NCI-H526 (cell line): Measurements from ENCODE around the gene PRIM2.
A peak's percentile ranks its signal among the peaks of the same experiment; 100 is the strongest.
"Not testable (repeated sequence)": the region's sequence is repeated elsewhere in the genome, so short reads cannot be mapped to it uniquely, and the experiment has no call there.

Experiments used
- DNase-seq, 2 experiments: peaks; one replicate each; lab custom pipeline; 2025; lab: John Stamatoyannopoulos, UW

The PRIM2 gene

DNA sequence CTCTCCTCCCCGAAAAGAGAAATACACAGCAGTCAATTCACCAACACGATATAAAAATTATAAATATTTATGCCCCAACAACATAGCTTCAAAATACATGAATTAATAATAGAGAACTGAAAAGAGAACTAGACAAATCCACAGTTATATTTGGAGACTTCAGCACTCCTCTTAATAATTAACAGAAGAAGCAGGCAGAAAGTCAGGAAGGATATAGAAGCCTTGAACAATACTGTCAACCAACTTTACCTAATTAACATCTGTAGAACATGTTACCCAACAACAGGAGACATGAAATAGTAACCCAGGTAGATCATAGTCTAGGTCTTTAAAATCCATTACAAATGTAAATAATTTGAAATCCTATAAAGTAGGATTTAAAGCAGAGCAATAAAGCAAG is 293.2 kb downstream of the PRIM2 start:
- not testable (repeated sequence) for DNase-seq

DNA sequence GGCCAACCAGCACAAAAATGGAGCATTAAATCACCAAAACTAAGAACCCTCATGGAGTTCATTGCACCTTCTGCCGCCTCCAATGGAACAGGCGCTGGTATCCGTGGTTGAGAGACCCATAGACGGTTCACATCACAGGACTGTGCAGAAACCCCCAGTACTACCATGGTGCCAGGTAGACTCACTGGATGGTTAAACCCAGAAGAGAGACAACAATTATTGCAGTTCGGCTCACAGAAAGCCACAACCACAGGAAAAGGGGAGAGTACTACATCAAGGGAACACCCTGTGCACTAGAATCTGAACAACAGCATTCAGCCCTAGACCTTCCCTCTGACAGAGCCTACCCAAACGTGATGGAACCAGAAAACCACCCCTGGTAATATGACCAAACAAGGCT is 301.5 kb downstream of the PRIM2 start:
- DNase-seq: not testable (repeated sequence)

DNA sequence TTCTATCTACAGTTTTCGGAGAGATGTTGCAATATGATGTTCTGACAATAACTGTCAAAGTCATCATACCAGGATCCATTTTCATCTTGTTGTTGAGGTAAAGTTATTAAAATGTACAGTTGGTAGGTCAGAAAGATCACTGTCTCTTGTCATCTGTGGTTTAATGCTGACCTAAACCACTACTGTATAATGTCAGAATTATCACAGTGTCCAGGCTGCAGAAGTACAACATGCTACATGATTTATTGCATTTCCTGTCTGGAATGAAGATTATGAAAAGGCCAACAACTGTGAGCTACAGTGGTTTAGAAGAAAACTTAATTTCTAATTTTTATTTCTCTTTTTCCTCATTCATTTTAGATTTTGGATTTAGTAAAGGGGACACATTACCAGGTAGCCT is 314.3 kb downstream of the PRIM2 start:
- DNase-seq: not testable (repeated sequence)

DNA sequence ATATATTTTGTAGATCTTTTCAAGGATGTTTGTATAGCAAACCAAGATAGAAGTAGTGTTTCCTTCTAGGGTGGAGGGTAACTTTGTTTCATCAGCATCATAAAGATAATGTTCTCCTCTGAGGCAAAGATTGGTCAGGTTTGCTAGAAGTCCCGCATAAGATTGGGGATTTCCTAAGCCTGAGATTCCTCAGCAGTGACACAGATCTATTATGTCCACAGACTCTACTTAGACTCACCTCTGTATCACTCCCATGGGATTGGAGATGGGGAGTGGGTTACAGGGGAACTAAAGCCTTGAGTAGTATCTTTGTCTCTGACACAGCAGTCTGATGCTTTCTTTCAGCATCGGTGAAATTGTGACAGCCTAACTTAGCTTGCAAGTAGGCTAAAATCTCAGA is 341.1 kb downstream of the PRIM2 start:
- DNase-seq: not testable (repeated sequence)

DNA sequence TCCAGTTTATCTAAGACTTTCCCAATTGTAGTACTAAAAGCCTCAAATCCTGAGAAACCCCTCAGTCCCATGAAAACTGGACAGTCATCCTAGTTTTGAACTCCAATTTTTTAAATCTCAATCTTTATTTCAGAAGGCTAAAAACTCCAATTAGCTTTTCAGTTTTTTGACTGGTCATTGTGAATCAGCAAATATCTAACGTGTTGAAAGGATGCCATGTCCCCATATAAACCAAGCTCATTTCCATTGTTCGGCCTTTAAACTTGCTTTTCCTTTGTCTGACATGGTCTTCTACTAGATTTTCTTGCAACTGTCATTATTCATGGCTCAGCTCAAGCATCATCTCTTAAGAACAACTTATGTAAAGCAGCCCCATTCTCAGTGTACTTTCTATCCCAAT is 342.4 kb downstream of the PRIM2 start:
- DNase-seq: not testable (repeated sequence)

DNA sequence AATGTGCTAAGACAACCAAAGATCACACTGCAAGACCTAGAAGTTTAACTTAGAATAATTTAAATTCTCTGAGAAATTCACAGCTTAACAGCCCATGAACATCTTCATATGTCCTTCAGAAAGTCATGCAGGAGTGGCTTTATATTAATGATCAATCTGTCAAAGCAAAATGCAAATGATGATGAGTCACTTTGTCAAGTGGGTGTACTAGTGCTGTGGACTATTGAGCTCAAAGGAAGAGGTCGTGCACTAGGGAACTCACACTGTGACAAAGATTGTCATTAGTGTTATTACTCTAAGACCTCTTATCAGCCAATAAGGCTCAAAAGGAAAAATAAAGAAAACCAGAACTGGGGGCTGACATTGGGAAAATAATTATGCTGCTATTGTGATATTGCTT is 343.5 kb downstream of the PRIM2 start:
- not testable (repeated sequence) for DNase-seq

DNA sequence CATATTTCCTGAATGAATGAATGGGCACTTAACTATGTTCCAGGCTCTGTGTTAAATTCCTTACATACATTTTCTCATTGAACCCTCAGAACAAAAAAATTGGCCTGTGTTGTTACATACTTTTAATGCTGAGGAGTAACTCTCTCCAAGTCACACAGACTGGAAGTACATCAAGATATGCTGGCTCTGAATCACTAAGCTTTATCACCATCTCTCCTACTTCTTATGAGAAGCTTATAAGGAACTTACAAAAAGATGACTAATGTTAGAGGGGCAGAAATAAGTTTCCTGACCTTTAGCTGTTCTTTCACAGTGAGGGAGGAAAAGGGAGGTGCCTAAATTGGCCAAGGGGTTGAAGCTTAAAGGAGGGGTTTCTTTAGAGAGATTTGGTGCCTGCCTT is 350.7 kb downstream of the PRIM2 start:
- DNase-seq: not testable (repeated sequence)

DNA sequence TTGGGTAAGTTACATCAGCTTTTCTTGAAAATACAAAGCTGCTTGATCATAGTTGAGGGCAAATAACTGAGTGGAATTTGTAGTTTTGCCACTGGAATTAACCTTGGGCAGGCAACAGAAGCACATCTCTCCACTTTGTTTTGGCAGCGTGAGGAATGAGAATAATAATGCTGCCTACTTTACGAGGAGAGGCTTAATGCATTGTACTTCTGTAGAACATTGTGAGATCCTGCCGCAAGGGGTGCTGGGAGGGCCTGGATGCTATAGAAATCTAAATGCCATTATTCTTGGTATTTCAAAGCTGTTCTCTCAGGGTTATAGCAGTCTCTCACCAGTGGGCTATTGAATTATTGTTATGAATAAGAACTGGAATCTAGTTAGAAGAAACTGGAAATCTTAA is 353.8 kb downstream of the PRIM2 start:
- not testable (repeated sequence) for DNase-seq

DNA sequence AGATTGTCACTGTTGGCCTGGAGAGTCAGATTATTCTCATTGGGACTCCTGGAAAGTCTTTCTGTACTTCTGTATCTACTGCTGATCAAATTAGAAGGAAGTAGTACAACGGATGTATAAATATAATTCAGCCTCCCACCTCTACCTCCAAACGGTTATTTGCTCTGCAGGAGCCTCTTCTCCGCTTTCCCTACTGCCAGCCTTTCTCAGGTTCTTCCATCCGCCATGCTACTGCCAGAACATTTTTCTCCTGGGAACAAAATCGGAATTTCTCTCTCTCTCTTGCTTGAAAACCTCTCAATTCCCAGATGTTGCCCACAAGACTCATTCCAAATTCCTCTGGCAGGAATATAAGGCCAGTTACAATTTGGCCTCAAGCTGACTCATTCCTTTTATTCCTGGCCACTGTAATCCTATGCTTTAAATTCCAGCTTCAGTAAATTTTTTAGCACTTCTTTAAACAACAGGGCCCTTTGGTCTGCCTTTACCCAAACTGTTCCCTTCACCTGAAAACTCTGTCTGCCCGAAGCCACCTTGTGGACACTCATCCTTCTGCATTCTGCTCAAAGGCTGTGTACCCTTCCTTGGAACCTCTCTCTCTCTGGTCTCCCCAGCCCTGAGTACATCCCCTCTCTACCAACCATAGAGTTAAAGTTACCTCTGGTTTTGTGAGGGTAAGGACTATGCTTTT is 354.7 kb downstream of the PRIM2 start:
- DNase-seq: peak in 1 of 2 experiments; percentile 14

DNA sequence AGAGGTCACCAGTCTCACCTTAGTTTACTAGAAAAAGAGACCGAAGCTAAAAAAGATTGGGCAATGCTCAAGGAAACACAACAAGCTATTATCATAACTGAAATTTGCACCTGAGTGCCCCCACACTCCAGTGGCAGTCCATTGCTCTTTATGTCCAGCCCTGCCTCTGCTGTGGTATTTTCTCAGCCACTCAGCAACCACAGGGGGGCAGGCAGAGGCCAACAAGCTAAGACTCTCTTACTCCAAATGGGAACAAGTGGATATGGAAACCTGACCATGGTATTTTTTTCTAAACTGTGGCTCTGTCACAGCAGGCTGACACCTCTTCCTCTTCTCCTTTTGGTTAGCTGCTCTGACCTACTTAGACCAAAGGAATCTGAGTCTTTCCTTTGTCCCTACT is 355.9 kb downstream of the PRIM2 start:
- DNase-seq: peak in 1 of 2 experiments; percentile 44

DNA sequence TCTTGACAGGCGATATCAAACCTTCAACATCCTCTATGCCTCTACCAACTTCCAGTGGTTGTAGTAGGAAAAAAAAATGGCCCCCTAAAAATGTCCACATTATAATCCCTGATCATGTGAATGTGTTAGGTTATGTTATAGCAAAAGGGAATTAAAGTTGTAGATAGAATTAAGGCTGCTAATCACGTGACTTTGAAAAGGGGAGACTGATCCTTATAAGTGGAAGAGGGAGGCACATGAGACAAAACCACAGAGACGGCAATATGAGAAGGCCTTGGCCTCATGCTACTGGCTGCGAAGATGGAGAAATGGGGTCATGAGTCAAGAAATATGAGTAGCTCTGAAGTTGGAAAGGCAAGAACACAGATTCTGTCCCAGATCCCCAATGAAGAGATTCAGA is 358.0 kb downstream of the PRIM2 start:
- DNase-seq: not testable (repeated sequence)

DNA sequence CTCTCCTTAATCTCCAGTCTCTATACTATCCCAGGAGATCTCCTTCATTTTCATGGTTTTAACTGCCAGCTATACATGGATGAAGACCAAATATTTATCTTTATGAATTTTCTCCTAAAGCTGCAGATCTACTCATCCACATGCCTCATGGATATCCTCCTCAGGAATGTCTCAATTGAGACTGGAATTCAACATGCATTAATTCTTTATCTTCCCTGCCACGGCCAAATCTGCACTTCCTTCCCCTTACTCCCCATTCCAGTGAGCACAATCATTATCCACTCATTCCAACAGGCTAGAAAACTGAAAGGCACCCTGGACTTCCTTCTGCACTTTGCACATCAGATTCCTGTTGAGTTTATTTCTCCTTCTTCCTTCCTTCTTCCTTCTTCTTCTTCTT is 379.0 kb downstream of the PRIM2 start:
- DNase-seq: not testable (repeated sequence)
